GM21529 (cell line): Measurements from ENCODE around the gene ACSL1.
"Not testable (repeated sequence)": the region's sequence is repeated elsewhere in the genome, so short reads cannot be mapped to it uniquely, and the experiment has no call there.

Experiments used
- ATAC-seq: cut with Tn5 transposase; IDR thresholded peaks from one replicate; pipeline ENCODE4 v1.9.1; 2021; ENCODE audit not compliant: unreplicated experiment

Gene ACSL1

DNA sequence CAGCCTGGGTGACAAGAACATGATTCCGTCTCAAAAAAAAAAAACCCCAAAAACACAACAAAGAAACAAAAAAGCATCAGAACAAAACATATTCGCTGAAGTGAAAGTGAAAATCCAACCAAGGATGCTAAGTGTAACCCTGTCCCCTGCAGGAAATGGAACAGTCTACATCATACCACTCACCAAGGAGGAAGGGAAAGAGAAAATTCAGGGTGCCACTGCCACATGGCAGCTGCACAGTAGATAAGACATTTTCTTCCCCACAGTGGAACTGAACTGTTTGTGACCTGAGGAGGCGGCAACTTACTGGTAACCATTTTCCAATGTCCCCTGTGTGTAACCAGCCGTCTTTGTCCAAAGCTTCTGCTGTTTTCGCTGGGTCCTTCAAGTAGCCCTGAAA is 63.7 kb downstream of the ACSL1 start:
- peak; percentile 86 for ATAC-seq

DNA sequence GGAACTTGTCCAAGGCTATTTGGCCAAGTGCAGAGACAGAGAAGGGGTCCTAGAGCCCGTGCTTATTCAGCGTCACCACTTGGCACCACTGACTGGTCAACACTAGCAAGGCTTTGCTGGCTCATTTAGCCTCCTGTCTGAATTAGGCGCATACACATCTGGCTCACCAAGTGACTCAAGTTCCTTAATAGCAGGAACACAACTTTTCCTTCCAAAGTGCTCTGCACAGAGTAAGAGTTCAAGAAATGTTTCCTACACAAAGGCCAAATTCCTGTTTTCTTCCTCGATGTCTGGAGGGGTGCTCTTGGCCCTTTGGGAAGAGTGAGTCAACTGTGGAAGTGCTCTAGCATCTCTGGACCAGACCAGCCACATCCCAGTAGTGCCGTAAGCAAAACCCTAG is 65.1 kb downstream of the ACSL1 start:
- ATAC-seq, result no peak

DNA sequence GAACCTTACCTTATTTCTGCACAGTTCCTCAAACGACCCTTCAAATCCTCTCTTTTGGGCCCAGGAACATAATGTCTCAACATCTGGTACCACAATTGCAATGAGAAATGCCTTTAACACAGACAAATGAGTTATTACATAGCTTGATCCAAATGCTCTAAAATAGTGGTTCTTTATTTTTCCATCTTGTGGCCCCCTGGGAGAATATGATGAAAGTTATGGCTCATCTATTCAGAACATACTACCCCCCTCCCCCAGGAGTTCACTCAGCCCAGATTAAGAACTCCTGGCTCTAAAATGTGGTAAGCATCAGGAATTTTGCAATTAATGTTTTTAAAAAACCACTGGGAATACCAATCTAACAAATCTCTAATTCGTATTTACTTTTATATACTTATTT is 68.0 kb downstream of the ACSL1 start:
- ATAC-seq, result no peak

DNA sequence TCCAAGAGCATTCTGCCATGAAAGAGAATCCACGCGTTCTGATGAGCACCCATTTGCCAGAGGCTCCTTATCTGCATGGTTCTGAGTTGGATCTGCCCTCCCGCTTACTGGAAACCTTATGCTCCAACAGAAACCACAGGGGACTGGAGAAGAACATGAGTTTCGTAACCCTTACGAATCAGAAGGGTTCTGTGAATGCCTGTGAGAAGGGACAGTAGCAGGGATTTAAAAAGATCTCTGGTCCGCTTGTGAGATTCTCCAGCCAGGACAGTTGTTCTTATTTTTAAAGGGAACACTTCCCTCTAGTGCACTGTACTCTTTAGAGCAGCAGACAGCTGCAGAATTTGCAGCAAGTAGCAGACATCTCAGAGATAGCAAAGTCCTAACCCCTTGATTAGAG is 69.4 kb downstream of the ACSL1 start:
- no peak for ATAC-seq

DNA sequence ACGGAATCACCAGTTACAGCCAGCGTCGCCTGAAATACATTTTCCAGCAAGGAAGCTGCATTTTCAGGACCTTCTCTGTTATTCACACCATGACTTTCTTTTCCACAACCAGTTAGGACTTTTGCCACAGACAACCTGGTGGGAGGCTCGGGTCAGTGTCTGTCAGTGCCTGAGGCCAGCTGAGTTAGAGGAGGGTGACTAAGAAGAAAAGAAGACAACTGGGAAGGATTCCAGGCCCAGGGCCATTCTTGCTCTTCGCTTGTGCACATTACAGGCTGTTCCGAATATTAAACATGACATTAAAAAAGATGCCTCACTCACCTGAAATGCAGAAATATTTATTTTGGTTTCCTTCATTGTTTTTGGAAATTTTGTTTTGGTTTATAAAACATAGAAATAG is 70.5 kb downstream of the ACSL1 start:
- no peak for ATAC-seq

DNA sequence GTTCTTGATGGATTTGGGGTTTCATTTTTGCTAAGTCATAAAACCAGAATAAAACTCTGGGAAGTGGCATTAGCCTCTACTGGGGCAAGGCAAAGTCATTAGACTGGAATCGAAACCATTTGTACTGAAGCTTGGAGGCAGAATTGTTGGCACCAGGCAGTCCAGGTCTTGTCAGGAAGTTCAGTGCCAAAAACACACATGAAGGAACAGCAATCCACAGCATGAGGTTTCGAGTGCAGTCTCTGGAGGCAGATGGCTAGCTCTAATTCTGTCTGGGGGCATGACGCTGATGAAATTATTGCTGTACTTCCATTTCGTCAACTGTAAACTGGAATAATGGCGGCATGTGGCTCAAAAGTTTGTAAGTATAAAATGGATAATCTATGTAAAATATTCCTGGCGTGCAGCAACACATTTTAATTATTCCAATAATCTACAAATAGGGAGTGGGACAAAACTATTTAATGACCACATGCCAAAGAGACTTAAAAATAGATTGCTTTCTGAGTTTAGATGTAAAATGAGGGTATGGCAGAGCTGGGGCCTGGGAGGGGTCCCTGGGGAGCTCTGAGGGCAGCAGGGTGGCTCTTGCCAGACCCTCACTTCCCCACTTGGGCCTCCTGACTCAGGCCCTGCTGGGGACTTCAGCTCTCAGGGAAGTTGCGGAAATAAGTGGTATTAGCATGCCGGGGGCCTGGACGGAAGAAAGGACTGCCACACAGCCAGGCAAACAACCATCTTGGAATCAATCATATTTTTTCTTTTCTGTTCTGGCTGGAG is 73.1 kb downstream of the ACSL1 start:
- ATAC-seq, result no peak

DNA sequence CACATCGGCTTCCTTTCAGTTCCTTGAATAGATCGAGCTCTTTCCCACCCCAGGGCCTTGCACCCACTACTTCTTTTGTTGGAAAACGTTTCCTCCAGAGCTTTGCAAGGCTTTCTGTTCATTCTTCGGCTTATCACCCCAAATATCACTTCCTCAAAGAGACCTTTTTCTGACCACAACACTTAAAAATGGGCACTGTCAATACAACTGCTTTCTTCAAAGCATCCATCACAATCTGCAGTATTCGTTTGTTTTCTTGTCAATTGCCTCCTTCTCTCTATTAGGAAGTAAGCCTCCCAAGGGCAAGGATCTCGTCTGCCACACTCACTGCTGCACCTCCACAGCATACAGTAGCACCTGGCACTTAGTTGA is 74.2 kb downstream of the ACSL1 start:
- no peak for ATAC-seq

DNA sequence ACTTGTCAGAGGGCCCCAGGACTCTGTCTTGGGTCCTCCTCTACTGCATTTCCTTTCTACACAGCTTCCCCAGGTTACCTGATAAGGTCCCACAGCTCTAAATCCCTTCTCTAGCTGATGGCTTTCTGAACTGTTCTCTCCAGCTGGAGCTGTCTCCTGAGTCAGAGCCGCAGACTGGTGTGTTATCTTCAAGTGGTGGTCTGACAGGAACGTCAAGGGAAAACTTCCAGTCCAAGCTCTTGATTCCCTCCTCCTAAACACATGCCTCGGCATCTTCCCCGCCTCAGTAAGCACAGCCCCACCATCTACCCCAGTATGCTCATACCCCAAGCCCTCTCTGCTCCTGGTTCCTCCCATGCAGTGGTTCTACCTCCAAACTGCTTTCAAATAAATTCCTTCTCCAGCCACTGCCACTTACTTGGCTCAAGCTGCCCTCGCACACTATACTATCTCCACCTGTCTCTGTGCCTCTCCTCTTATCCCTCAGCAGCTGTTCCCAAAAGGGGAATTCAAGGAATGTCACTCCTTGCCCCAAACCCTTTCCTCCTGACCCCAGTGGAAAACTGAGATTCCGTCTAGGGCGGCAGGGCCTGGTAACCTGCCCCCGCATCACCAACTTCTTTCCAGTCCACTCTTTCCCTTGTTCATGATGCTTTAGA is 74.7 kb downstream of the ACSL1 start:
- ATAC-seq, result no peak

DNA sequence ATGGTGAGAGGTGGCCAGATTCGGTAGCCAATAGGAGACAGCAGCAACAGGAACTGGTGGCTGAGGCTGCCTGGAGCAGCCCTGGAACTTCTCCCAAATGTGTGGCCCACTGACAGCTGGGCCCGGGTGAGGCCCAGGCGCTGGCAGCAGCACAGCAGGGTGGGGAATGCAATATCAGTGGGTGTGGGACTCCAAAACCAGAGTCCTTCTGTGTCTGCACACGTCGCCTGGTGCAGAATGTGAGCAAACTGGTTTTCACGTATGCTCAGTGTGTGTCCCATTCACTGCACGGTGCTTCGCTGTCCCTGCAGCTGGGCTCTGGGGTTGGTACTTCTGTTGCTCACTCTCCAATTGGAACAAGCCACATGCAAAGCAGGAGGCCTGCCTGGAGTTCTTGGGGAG is 77.5 kb downstream of the ACSL1 start:
- ATAC-seq, result no peak

DNA sequence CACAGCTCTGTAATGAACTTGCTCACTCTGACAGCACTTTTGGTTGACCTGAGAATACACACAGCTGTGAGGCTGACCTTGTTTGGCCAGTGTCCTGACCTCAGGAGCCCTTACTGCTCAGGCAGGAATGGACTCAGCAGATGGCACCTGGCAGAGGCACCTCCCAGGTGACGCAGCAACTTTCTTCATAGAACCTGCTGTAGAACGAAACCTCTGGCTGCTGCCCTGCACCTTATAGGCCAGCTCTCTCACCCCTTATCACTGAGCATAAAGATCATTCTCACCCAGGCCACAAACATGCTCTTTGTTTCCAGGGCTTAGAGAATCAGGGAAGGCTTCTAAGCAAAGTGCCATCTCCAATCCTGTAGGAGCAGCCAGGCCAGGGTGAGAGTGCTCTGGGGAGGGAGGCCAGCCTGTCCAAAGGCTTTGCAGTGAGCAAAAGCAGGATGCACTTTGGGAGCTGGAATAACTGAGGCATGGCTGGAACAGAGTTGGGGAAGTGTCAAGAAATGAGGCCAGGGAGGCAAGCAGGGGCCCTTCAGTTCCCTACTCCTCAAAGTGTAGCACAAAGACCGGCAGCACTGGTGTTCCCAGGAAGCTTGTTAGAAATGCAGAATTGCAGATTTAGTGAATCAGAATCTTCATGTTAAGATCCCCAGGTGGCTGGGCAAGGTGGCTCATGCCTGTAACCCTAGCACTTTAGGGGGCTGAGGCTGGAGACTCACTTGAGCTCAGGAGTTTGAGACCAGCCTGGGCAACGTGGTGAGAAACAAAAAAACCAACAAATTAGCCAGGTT is 78.5 kb downstream of the ACSL1 start:
- no peak for ATAC-seq

DNA sequence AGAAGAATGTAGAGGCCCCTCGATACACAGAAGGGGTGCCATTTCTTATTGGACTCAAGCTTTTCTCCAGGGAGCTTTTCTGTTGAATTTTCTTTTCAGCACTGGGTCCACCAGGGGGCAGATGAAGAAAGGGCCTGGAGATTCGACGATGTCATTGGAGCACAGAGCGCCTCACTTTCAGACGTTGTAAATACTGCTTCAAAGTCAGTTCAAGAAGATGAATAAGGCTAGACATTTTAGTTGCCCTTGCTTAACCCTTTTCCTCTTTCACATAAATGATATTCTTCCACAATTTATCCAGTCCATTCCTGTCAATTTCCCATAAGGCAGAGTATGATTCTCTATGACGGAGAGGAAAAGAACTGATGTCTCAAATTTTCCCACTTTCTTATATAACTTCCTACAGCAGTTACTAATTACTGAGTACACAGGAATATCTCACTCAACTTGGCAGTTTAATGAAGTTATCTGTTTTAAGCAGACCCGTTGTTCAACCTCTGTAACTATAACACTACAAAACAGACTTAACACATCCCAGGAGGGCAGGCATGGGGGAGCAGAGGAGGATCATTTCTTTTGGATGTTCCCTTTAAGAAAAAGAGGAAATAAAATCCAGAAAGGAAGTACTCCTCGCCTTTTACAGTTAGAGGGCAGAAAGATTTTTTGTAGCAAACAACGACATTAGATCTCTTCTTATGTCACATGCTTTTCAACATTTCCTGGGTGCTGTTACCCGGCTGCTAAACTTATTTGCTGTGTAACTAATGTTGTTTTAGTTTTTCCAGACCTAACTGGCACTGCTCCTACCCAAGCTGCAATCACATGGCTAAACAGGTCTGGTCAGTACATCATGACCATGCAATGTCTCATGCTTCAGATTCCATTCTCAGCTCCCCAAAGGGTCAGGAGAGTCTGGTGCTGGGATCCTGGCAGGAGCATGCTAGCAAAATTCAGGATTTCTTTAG is 79.7 kb downstream of the ACSL1 start:
- ATAC-seq, result peak; percentile 77

DNA sequence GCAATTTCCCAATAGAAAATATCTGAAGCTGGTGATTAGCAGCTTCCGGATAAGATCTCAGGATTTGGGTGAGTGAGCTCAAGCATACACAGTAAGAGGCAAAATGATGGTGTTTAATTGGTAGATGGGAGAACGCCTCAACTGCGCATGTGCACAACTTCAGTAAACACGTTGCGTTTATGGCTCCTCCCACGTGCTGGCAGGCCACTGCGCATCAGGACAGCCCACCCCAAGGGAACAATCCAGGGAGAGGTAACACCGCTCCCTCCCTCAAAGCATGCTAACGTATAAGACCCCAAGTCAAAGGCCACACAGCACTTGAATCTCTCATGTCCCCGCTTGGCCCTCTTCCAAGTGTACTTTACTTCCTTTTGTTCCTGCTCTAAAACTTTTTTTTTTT is 81.5 kb downstream of the ACSL1 start:
- no peak for ATAC-seq

DNA sequence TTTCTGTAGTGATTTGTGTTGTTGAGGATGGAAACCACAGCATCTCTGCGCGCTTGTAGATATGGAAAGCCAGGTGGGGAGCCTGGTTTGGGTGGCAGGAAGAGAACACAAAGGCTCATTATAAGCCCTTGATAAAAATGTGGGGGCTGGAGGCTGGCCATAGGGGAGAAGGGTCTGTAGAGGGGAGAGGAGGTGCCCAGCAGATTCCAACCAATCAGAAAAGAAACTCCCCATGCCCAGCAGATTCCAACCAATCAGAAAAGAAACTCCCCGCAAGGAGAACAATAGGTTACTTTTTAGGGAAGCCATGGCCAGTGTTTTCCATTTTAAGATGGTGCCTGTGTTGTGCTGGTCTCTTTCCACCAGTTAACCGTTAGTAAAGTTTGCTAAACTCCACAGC is 82.1 kb downstream of the ACSL1 start:
- ATAC-seq, result no peak

DNA sequence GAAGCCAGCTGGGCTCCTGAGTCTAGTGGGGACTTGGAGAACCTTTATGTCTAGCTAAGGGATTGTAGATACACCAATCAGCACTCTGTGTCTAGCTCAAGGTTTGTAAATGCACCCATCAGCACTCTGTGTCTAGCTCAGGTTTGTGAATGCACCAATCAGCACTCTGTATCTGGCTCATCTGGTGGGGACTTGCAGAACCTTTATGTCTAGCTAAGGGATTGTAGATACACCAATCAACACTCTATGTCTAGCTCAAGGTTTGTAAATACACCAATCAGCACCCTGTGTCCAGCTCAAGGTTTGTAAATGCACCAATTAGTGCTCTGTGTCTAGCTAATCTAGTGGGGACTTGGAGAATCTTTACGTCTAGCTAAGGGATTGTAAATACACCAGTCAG is 84.1 kb downstream of the ACSL1 start:
- ATAC-seq, result not testable (repeated sequence)

DNA sequence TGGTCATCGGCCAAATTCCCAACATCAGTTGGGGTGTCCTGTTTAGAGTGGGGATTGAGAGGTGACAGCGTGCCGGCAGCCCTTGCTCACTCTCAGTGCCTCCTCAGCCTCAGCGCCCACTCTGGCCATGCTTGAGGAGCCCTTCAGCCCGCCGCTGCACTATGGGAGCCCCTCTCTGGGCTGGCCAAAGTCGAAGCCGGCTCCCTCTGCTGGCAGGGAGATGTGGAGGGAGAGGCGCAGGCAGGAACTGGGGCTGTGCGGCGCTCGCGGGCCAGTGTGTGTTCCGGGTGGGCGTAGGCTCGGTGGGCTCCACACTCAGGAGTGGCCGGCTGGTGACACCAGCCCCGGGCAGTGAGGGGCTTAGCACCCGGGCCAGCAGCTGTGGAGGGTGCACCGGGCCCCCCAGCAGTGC is 84.8 kb downstream of the ACSL1 start:
- ATAC-seq, result no peak

DNA sequence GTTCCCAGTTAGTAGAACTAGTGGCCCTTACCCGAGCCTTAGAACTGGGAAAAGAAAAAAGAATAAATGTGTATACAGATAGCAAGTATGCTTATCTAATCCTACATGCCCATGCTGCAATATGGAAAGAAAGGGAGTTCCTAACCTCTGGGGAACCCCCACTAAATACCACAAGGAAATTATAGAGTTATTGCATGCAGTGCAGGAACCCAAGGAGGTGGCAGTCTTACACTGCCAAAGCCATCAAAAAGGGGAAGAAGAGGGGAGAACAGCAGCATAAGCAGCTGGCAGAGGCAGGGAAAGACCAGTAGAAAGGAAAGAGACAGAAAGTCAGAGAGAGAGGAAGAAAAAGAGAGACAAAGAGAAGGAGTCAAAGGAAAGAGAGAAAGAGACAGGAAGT is 86.2 kb downstream of the ACSL1 start:
- not testable (repeated sequence) for ATAC-seq

DNA sequence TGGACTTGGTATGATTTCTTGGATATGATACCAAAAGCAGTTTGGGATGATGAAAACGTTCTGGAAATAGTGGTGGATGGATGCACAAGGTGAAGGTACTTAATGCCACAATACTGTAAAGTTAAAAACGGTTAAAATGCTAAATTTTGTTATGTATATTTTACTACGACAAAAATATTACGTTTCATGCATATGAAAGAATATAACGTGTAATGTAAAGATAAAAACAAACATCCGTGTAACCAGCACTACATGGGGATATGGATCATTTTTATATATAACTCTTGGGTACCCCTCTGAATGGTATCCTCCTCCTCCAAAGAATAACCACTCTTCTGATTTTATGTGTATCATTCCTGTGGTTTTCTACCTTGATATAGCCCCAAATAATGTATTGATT is 91.0 kb downstream of the ACSL1 start:
- no peak for ATAC-seq

DNA sequence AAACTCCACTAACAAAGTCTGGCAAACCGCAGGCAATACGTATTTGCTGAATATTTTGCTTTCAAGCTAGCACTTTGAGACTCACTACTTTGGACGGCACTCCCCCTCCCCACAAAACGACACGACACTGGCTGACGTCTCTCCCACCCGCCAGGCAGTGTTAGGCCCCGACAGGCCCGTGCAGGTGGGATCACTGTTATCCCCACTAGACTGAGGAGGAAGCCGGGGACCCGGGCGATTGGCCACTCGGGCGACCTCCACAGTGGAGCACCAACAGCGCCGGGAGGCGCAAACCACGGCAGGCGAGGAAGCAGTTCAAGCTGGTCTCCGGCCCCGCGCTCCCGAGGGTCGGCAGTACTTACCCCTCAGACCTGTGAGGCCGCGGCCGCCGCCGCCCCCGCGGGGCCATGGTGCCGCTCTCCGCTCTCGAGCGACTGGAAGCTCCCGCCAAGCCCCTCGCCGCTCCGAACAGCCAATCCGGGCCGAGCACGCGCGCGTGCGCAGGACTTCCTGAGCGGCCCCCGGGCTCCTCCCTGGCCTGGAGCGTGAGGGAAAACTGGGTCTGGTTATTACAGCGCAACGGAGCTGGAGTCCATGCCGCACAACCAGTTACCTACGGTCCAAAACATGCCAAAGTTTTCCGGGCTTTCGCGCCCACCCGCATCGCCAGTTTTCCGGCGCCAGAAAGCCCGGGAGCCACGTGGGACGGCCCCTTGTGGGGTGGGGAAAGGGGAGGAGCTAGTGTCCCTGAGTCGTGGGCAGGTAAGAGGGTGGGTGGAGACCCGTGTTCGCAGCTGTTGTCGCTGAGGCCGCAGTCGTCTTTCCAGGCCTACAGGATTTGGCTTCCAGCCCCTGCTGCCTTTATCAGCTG is 91.9 kb downstream of the ACSL1 start, which contains the start of gene CENPU:
CENPU (minus strand) TSS at position 443 of the 871 bp plus-strand sequence; CDS start at position 409, 34 bp downstream.
- ATAC-seq, result peak; percentile 88

DNA sequence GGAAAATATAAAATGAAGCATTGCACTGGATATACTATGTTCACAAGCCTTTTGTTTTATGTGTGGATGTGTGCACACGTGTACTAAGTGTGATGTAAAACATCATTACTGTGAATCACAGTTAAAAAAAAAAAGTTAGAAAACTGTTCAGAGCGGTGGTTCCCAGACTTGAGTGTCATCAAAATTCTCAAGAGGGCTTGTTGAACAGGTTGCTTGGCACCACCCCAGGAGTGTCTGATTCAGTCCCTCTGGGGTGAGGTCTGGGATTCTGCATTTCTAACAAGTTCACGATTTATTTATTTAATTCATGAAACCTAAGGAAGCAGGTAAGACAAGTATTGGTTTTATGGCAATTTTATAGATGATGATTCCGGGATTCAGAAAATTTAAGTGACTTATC is 93.6 kb downstream of the ACSL1 start:
- no peak for ATAC-seq

DNA sequence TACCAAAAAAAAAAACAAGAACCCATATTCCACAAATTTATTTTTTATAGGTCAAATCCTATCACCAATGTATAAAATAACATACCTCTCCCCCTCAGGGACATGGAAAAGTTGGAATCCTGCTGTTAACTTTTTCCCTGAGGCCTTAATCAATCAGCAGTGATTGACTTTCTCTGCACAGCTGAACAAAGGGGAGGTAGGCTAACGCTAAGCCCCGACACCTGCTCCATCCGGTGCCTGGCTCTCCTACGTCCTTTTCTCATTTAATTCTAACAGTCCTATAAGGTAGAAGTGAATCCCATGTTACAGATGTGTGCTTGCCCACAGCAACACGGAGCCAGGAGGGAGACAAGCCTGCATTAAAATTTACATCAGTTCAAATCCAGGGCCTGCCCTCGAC is 94.7 kb downstream of the ACSL1 start:
- no peak for ATAC-seq
